ENCODE data around the gene RAB11FIP5.

Gene RAB11FIP5

GRCh38 chr2:73084971-73085370 lies 27.8 kb downstream of the RAB11FIP5 start:
- H3K9ac ChIP-seq (ENCODE audit: low read length) = no peak overlapping the region
- no peak overlapping the region for H3K27ac ChIP-seq (ENCODE audit: low read depth, low read length, poor library complexity, severe bottlenecking)
- H3K36me3 ChIP-seq (ENCODE audit: insufficient read depth, low read length) = no peaks in the 10 kb centered on the region
- H3K4me3 ChIP-seq (ENCODE audit: low read depth, low read length, poor library complexity, severe bottlenecking) = no peak overlapping the region
- TF ChIP-seq EZH2 (IDR thresholded peaks at IDR 0.05; ENCODE audit: borderline replicate concordance, low read length) (no peak), CTCF (IDR thresholded peaks at IDR 0.05; ENCODE audit: low read length) (no peak)
- no peaks in the 10 kb centered on the region for H3K79me2 ChIP-seq (ENCODE audit: insufficient read depth, low read length)
- no peaks in the 10 kb centered on the region for H3K4me1 ChIP-seq (ENCODE audit: insufficient read depth, low read length, severe bottlenecking)
- H3F3A ChIP-seq (ENCODE audit: insufficient read depth, low read length) = no peaks in the 10 kb centered on the region
- no peak overlapping the region for H2AFZ ChIP-seq (ENCODE audit: low read length)
- no peaks in the 10 kb centered on the region for H4K20me1 ChIP-seq (ENCODE audit: insufficient read depth, low read length)
- no peaks in the 10 kb centered on the region for H3K9me2 ChIP-seq (ENCODE audit: low read depth, low read length)
- H3K4me2 ChIP-seq (ENCODE audit: low read length) = no peak overlapping the region
- H3K9me3 ChIP-seq (ENCODE audit: low read length) = no peaks in the 10 kb centered on the region
- H3K27me3 ChIP-seq (ENCODE audit: insufficient read depth, low read length) = no peaks in the 10 kb centered on the region; the same call in 1 of the 2 replicates

- Histone ChIP-seq H3K4me1 (ENCODE audit: insufficient read depth, low read length, severe bottlenecking) (no peaks in the 10 kb centered on the region), H3K36me3 (ENCODE audit: insufficient read depth, low read length) (no peaks in the 10 kb centered on the region), H3F3A (ENCODE audit: insufficient read depth, low read length) (no peaks in the 10 kb centered on the region), H2AFZ (ENCODE audit: low read length) (no peak overlapping the region), H3K9me2 (ENCODE audit: low read depth, low read length) (no peaks in the 10 kb centered on the region), H3K9me3 (ENCODE audit: low read length) (no peaks in the 10 kb centered on the region), H3K4me3 (ENCODE audit: low read depth, low read length, poor library complexity, severe bottlenecking) (no peak overlapping the region), H3K27me3 (ENCODE audit: insufficient read depth, low read length) (no peaks in the 10 kb centered on the region; the same call in 1 of the 2 replicates), H3K27ac (ENCODE audit: low read depth, low read length, poor library complexity, severe bottlenecking) (no peak overlapping the region), H3K79me2 (ENCODE audit: insufficient read depth, low read length) (no peaks in the 10 kb centered on the region), H3K4me2 (ENCODE audit: low read length) (no peak overlapping the region), H3K9ac (ENCODE audit: low read length) (no peak overlapping the region), H4K20me1 (ENCODE audit: insufficient read depth, low read length) (no peaks in the 10 kb centered on the region)
- TF ChIP-seq EZH2 (IDR thresholded peaks at IDR 0.05; ENCODE audit: borderline replicate concordance, low read length) = no peak
- TF ChIP-seq CTCF (IDR thresholded peaks at IDR 0.05; ENCODE audit: low read length) = no peak
These were observed 28.6 kb downstream of the RAB11FIP5 start for GRCh38 chr2:73083886-73084800.

- Histone ChIP-seq H4K20me1 (ENCODE audit: insufficient read depth, low read length) (no peaks in the 10 kb centered on the region), H3K4me2 (ENCODE audit: low read length) (no peak overlapping the region), H3K4me1 (ENCODE audit: insufficient read depth, low read length, severe bottlenecking) (no peaks in the 10 kb centered on the region), H3K27ac (ENCODE audit: low read depth, low read length, poor library complexity, severe bottlenecking) (no peak overlapping the region), H2AFZ (ENCODE audit: low read length) (no peak overlapping the region), H3K79me2 (ENCODE audit: insufficient read depth, low read length) (no peaks in the 10 kb centered on the region), H3K9ac (ENCODE audit: low read length) (no peak overlapping the region), H3K36me3 (ENCODE audit: insufficient read depth, low read length) (no peaks in the 10 kb centered on the region), H3F3A (ENCODE audit: insufficient read depth, low read length) (no peaks in the 10 kb centered on the region), H3K9me2 (ENCODE audit: low read depth, low read length) (no peaks in the 10 kb centered on the region), H3K9me3 (ENCODE audit: low read length) (no peaks in the 10 kb centered on the region), H3K27me3 (ENCODE audit: insufficient read depth, low read length) (no peaks in the 10 kb centered on the region; the same call in 1 of the 2 replicates), H3K4me3 (ENCODE audit: low read depth, low read length, poor library complexity, severe bottlenecking) (no peak overlapping the region)
- no peak for TF ChIP-seq EZH2 (IDR thresholded peaks at IDR 0.05; ENCODE audit: borderline replicate concordance, low read length)
- no peak for TF ChIP-seq CTCF (IDR thresholded peaks at IDR 0.05; ENCODE audit: low read length)
These were observed 30.0 kb downstream of the RAB11FIP5 start for GRCh38 chr2:73082523-73083410.
